ENCODE data around the gene NPLOC4. TPM values are rescaled to one million over a fixed set of nuclear protein-coding genes. Genes with fewer than 3 reads are reported as not detected.

The NPLOC4 gene
- total RNA-seq, 1 experiment from 2014 or later: 146 TPM

GRCh38 chr17:81666092-81666341 is 29.1 kb upstream of the NPLOC4 start:
- CTCF ChIA-PET: interaction anchor here (0.6 kb wide), 1 partner anchor 38 kb away, joined by 3 read pairs; no protein-coding TSS in a partner anchor

GRCh38 chr17:81665205-81666091 is 28.5 kb upstream of the NPLOC4 start:
- CTCF ChIA-PET: interaction anchor here (0.6 kb wide), 1 partner anchor 39 kb away, joined by 3 read pairs; no protein-coding TSS in a partner anchor
- Mint-ChIP-seq H3K36me3 (ENCODE audit: insufficient read depth, unreplicated experiment) (peaks cover 58% of the 10 kb centered on the region), H3K27ac (ENCODE audit: unreplicated experiment) (peak overlapping the region; percentile 62), H3K4me1 (ENCODE audit: low read depth, unreplicated experiment) (peaks cover 23% of the 10 kb centered on the region), H3K27me3 (ENCODE audit: unreplicated experiment) (no peaks in the 10 kb centered on the region), H3K4me3 (ENCODE audit: low read depth, unreplicated experiment) (peak overlapping the region; percentile 82), H3K9me3 (ENCODE audit: low read depth, unreplicated experiment) (no peaks in the 10 kb centered on the region)
- BruUV-seq (replicated peaks): no TSS peak
- no peak for TF ChIP-seq CTCF (IDR thresholded peaks at IDR 0.05; ENCODE audit: unreplicated experiment)
- intact Hi-C loops (cut with micrococcal nuclease; ENCODE audit: unreplicated experiment): loop anchor here (2.0 kb wide), 1 partner anchor 29 kb away; the partner anchor contains the start of genes NPLOC4 and TSPAN10
- peak; percentile 45 for DNase-seq

More at GRCh38 chr17:81666092-81666341, 29.1 kb upstream of the NPLOC4 start:
- BruUV-seq (replicated peaks): TSS peak; percentile 83
- Mint-ChIP-seq H3K36me3 (ENCODE audit: insufficient read depth, unreplicated experiment) (peaks cover 58% of the 10 kb centered on the region), H3K4me1 (ENCODE audit: low read depth, unreplicated experiment) (peaks cover 20% of the 10 kb centered on the region), H3K9me3 (ENCODE audit: low read depth, unreplicated experiment) (no peaks in the 10 kb centered on the region), H3K27ac (ENCODE audit: unreplicated experiment) (peak overlapping the region; percentile 62), H3K27me3 (ENCODE audit: unreplicated experiment) (no peaks in the 10 kb centered on the region), H3K4me3 (ENCODE audit: low read depth, unreplicated experiment) (peak overlapping the region; percentile 82)
- intact Hi-C loops (cut with micrococcal nuclease; ENCODE audit: unreplicated experiment): no loop called here
- no peak for TF ChIP-seq CTCF (IDR thresholded peaks at IDR 0.05; ENCODE audit: unreplicated experiment)
- no peak for DNase-seq

- no TSS peak for BruUV-seq (replicated peaks)
- CTCF ChIA-PET: no interaction called here
- Mint-ChIP-seq H3K9me3 (ENCODE audit: low read depth, unreplicated experiment) (no peaks in the 10 kb centered on the region), H3K36me3 (ENCODE audit: insufficient read depth, unreplicated experiment) (peaks cover 54% of the 10 kb centered on the region), H3K4me3 (ENCODE audit: low read depth, unreplicated experiment) (no peak overlapping the region), H3K27me3 (ENCODE audit: unreplicated experiment) (no peaks in the 10 kb centered on the region), H3K4me1 (ENCODE audit: low read depth, unreplicated experiment) (peaks cover 37% of the 10 kb centered on the region), H3K27ac (ENCODE audit: unreplicated experiment) (no peak overlapping the region)
- DNase-seq: no peak
- TF ChIP-seq CTCF (IDR thresholded peaks at IDR 0.05; ENCODE audit: unreplicated experiment): no peak
- intact Hi-C loops (cut with micrococcal nuclease; ENCODE audit: unreplicated experiment): loop anchor here (2.0 kb wide), 1 partner anchor 27 kb away; the partner anchor contains the start of genes NPLOC4 and TSPAN10
Measured at GRCh38 chr17:81664051-81664470, 27.1 kb upstream of the NPLOC4 start.

- intact Hi-C loops (cut with micrococcal nuclease; ENCODE audit: unreplicated experiment): no loop called here
- no TSS peak for BruUV-seq (replicated peaks)
- H3K27ac Mint-ChIP-seq (ENCODE audit: unreplicated experiment): no peak overlapping the region
- peaks cover 34% of the 10 kb centered on the region for H3K36me3 Mint-ChIP-seq (ENCODE audit: insufficient read depth, unreplicated experiment)
- no peaks in the 10 kb centered on the region for H3K9me3 Mint-ChIP-seq (ENCODE audit: low read depth, unreplicated experiment)
- no peak for TF ChIP-seq CTCF (IDR thresholded peaks at IDR 0.05; ENCODE audit: unreplicated experiment)
- no peak overlapping the region for H3K4me3 Mint-ChIP-seq (ENCODE audit: low read depth, unreplicated experiment)
- H3K27me3 Mint-ChIP-seq (ENCODE audit: unreplicated experiment): no peaks in the 10 kb centered on the region
- peaks cover 26% of the 10 kb centered on the region for H3K4me1 Mint-ChIP-seq (ENCODE audit: low read depth, unreplicated experiment)
- DNase-seq: no peak
- CTCF ChIA-PET: no interaction called here
Measured at GRCh38 chr17:81662002-81662401, 25.1 kb upstream of the NPLOC4 start.
